GM18951 (cell line): ENCODE results near the gene FOXL3.

Source experiments
- POLR2A ChIP-seq: IDR thresholded peaks from 4 replicates; pipeline ENCODE4 v1.6.1; 2011; ENCODE audit warnings: mild to moderate bottlenecking; ENCODE audit not compliant: insufficient read length, insufficient read depth; ENCODE audit errors: extremely low read depth
- in situ Hi-C: fragments of 300-500 bp; cut with MboI; formaldehyde crosslinking; loops from one replicate; pipeline ENCODE4 v1.12.0; 2022; ENCODE audit warnings: low sequenced_read_pairs, mixed read lengths, inconsistent platforms; ENCODE audit not compliant: unreplicated experiment

Gene FOXL3

GRCh38 chr7:314853-315252, 24.9 kb downstream of the FOXL3 start:
- TF ChIP-seq POLR2A: no peak

GRCh38 chr7:315516-316265, 25.7 kb downstream of the FOXL3 start:
- in situ Hi-C loops: loop anchor here (10.0 kb wide), 2 partner anchors 449 to 549 kb away; no protein-coding TSS in a partner anchor
- no peak for TF ChIP-seq POLR2A

More at GRCh38 chr7:314853-315252, 24.9 kb downstream of the FOXL3 start:
- in situ Hi-C loops: loop anchor here (10.0 kb wide), 2 partner anchors 450 to 550 kb away; no protein-coding TSS in a partner anchor

GRCh38 chr7:317643-318405, 27.9 kb downstream of the FOXL3 start:
- TF ChIP-seq POLR2A: no peak
- in situ Hi-C loops: loop anchor here (10.0 kb wide), 2 partner anchors 447 to 547 kb away; no protein-coding TSS in a partner anchor

- in situ Hi-C loops: loop anchor here (10.0 kb wide), 2 partner anchors 446 to 546 kb away; no protein-coding TSS in a partner anchor
- TF ChIP-seq POLR2A: no peak
These were observed 28.5 kb downstream of the FOXL3 start for GRCh38 chr7:318476-318875.

- TF ChIP-seq POLR2A: no peak
These were observed 29.1 kb downstream of the FOXL3 start for GRCh38 chr7:318878-319661.

GRCh38 chr7:320297-320696, 30.3 kb downstream of the FOXL3 start:
- no peak for TF ChIP-seq POLR2A
- in situ Hi-C loops: no loop called here

More at GRCh38 chr7:318878-319661, 29.1 kb downstream of the FOXL3 start:
- in situ Hi-C loops: loop anchor here (10.0 kb wide), 2 partner anchors 446 to 546 kb away; no protein-coding TSS in a partner anchor

- TF ChIP-seq POLR2A: no peak
- in situ Hi-C loops: no loop called here
These were observed 32.2 kb downstream of the FOXL3 start for GRCh38 chr7:322111-322671.

GRCh38 chr7:322708-323111, 32.7 kb downstream of the FOXL3 start:
- no peak for TF ChIP-seq POLR2A
- in situ Hi-C loops: no loop called here

- in situ Hi-C loops: no loop called here
- no peak for TF ChIP-seq POLR2A
These were observed 33.4 kb downstream of the FOXL3 start for GRCh38 chr7:323410-323809.

- in situ Hi-C loops: no loop called here
These were observed 34.0 kb downstream of the FOXL3 start for GRCh38 chr7:324011-324410.

GRCh38 chr7:325051-325798, 35.3 kb downstream of the FOXL3 start:
- in situ Hi-C loops: no loop called here
- no peak for TF ChIP-seq POLR2A

More at GRCh38 chr7:324011-324410, 34.0 kb downstream of the FOXL3 start:
- TF ChIP-seq POLR2A: no peak

GRCh38 chr7:325811-326210, 35.8 kb downstream of the FOXL3 start:
- no peak for TF ChIP-seq POLR2A
- in situ Hi-C loops: no loop called here
